WTC11 (cell line): Measurements from ENCODE around the gene CELF4.

Experiments used
- ARID4B ChIP-seq: sonication (generic); formaldehyde crosslinking; IDR thresholded peaks from 2 replicates; pipeline ENCODE4 v1.8.0; 2023; ENCODE audit warnings: missing genetic modification reagents, mild to moderate bottlenecking, borderline replicate concordance
- CREB1 ChIP-seq: sonication (generic); formaldehyde crosslinking; IDR thresholded peaks from 2 replicates; pipeline ENCODE4 v1.8.0; 2023; ENCODE audit warnings: mild to moderate bottlenecking, missing genetic modification reagents
- CTCF ChIP-seq: fragments of 200-600 bp; IDR thresholded peaks from 2 replicates; pipeline ENCODE4 v1.8.0; 2022; ENCODE audit warnings: antibody characterized with exemption
- E2F5 ChIP-seq: sonication (generic); formaldehyde crosslinking; IDR thresholded peaks from 2 replicates; pipeline ENCODE4 v1.8.1; 2022; ENCODE audit warnings: mild to moderate bottlenecking, moderate library complexity, missing genetic modification reagents
- FOXP1 ChIP-seq: sonication (generic); formaldehyde crosslinking; IDR thresholded peaks from 2 replicates; pipeline ENCODE4 v1.8.0; 2022; ENCODE audit warnings: missing genetic modification reagents, mild to moderate bottlenecking, moderate library complexity, borderline replicate concordance
- FOXP4 ChIP-seq: sonication (generic); formaldehyde crosslinking; IDR thresholded peaks from 2 replicates; pipeline ENCODE4 v1.8.0; 2022; ENCODE audit warnings: mild to moderate bottlenecking, missing genetic modification reagents
- MAX ChIP-seq: sonication (generic); formaldehyde crosslinking; IDR thresholded peaks from 2 replicates; pipeline ENCODE4 v1.8.0; 2022; ENCODE audit warnings: mild to moderate bottlenecking, missing genetic modification reagents
- MLX ChIP-seq: sonication (generic); formaldehyde crosslinking; IDR thresholded peaks from 2 replicates; pipeline ENCODE4 v1.8.1; 2023; ENCODE audit warnings: mild to moderate bottlenecking, missing genetic modification reagents, moderate library complexity
- NR3C1 ChIP-seq: sonication (generic); formaldehyde crosslinking; conservative IDR thresholded peaks from 2 replicates; pipeline ENCODE4 v1.8.1; 2023; ENCODE audit warnings: low read depth, mild to moderate bottlenecking, missing genetic modification reagents
- USF2 ChIP-seq: sonication (generic); formaldehyde crosslinking; IDR thresholded peaks from 2 replicates; pipeline ENCODE4 v1.8.1; 2023; ENCODE audit warnings: mild to moderate bottlenecking, missing genetic modification reagents, moderate library complexity
- ZNF121 ChIP-seq: sonication (generic); formaldehyde crosslinking; IDR thresholded peaks from 2 replicates; pipeline ENCODE4 v1.8.0; 2023; ENCODE audit warnings: missing genetic modification reagents
- ZNF317 ChIP-seq: sonication (generic); formaldehyde crosslinking; IDR thresholded peaks from 2 replicates; pipeline ENCODE4 v1.8.1; 2023; ENCODE audit warnings: low read depth, mild to moderate bottlenecking, moderate library complexity, missing genetic modification reagents, borderline replicate concordance

- TF ChIP-seq CTCF (no peak), CREB1 (CRISPR knock-in tag) (peak; percentile 99), ZNF317 (peak; percentile 87), MLX (CRISPR knock-in tag) (peak; percentile 99), USF2 (CRISPR knock-in tag) (peak; percentile 71), ARID4B (CRISPR knock-in tag) (peak; percentile 100), NR3C1 (peak; percentile 99), E2F5 (CRISPR knock-in tag) (peak; percentile 97), MAX (peak; percentile 96), ZNF121 (CRISPR knock-in tag) (peak; percentile 98), FOXP4 (CRISPR knock-in tag) (peak; percentile 100), FOXP1 (peak; percentile 100)
Observed at GRCh38 chr18:37270038-37270665, 295.4 kb downstream of the CELF4 start.
